ENCODE measurements around the gene MGAT3.

DNA sequence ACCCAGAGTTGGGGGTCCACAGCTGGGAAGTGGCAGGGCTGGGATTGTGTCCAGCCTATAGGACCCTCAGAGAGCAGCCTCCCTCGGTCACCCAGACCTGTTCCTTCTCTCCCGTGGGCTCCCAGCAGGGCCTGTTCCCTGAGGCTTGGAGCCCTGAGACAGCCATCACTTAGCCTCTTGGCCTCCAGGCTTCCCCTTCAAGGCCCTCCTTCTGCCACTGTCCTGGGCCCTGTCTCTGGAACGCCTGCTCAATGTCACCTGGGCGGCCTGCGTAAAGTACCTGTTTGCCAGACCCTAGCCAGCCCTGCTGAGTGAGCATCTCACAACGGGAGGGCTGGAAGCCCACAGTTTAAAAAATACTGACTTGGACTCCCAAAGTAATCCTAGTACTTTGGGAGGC, 6.5 kb downstream of the MGAT3 start:
- TF ChIP-seq, protein P1, sequence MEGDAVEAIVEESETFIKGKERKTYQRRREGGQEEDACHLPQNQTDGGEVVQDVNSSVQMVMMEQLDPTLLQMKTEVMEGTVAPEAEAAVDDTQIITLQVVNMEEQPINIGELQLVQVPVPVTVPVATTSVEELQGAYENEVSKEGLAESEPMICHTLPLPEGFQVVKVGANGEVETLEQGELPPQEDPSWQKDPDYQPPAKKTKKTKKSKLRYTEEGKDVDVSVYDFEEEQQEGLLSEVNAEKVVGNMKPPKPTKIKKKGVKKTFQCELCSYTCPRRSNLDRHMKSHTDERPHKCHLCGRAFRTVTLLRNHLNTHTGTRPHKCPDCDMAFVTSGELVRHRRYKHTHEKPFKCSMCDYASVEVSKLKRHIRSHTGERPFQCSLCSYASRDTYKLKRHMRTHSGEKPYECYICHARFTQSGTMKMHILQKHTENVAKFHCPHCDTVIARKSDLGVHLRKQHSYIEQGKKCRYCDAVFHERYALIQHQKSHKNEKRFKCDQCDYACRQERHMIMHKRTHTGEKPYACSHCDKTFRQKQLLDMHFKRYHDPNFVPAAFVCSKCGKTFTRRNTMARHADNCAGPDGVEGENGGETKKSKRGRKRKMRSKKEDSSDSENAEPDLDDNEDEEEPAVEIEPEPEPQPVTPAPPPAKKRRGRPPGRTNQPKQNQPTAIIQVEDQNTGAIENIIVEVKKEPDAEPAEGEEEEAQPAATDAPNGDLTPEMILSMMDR (IDR thresholded peaks at IDR 0.05) = no peak
- no peak for TF ChIP-seq EZH2 (IDR thresholded peaks at IDR 0.05; ENCODE audit: borderline replicate concordance, insufficient read depth, low read depth, low read length, poor library complexity, severe bottlenecking)
